Mucosa of rectum (tissue), 2 donors: ENCODE data around the gene ZFHX3.
"Not testable (repeated sequence)": the region's sequence is repeated elsewhere in the genome, so short reads cannot be mapped to it uniquely, and the experiment has no call there.

Experiments used
- H3K27ac ChIP-seq, 2 donors: one replicate each; pipeline ENCODE4 v1.7.0; 2013; ENCODE audit warnings: inconsistent platforms in 2 of 2, low read depth in 2 of 2, low read length in 2 of 2
- H3K27me3 ChIP-seq, 2 donors: one replicate each; pipeline ENCODE4 v1.7.0; 2013; ENCODE audit warnings: low read length in 2 of 2; ENCODE audit not compliant: control insufficient read depth in 2 of 2, insufficient read depth in 2 of 2
- H3K36me3 ChIP-seq, 2 donors: one replicate each; pipeline ENCODE4 v1.7.0; 2013; ENCODE audit warnings: low read length in 2 of 2; ENCODE audit not compliant: control insufficient read depth in 2 of 2, insufficient read depth in 2 of 2
- H3K4me1 ChIP-seq, 2 donors: one replicate each; pipeline ENCODE4 v1.7.0; 2013; ENCODE audit warnings: low read length in 2 of 2, mild to moderate bottlenecking in 1 of 2; ENCODE audit not compliant: control insufficient read depth in 2 of 2, insufficient read depth in 2 of 2
- H3K4me3 ChIP-seq, 2 donors: one replicate each; pipeline ENCODE4 v1.7.0; 2013; ENCODE audit warnings: low read length in 2 of 2
- H3K9ac ChIP-seq, 2 donors: one replicate each; pipeline ENCODE4 v1.7.0; 2013; ENCODE audit warnings: low read length in 2 of 2, low read depth in 1 of 2, mild to moderate bottlenecking in 1 of 2
- H3K9me3 ChIP-seq, 2 donors: one replicate each; pipeline ENCODE4 v1.7.0; 2013; ENCODE audit warnings: low read length in 2 of 2; ENCODE audit not compliant: control insufficient read depth in 2 of 2
- donor health status: healthy.
- donor health status: Normal muscosa, but diverticular disease.

ZFHX3 gene

DNA sequence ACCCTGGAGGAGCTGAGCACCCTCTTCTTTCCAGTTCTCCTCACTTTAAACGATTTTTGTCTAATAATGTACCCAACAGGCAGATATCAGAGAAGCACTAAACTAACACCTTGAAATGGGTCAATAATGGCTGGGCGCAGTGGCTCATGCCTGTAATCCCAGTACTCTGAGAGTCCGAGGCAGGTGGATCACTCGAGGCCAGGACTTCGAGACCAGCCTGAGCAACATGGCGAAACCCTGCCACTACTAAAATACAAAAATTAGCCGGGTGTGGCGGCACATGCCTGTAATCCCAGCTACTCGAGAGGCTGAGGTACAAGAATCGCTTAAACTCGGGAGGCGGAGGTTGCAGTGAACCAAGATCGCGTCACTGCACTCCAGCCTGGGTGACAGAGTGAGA is 57.4 kb downstream of the ZFHX3 start:
- no peaks in the 10 kb centered on the region for H3K9me3 ChIP-seq
- peak overlapping the region in 1 of 2 donors; percentile 54 for H3K27ac ChIP-seq
- H3K4me1 ChIP-seq, result peaks cover 11 to 16% of the 10 kb centered on the region in 2 donors
- peak overlapping the region in 1 of 2 donors; percentile 55 for H3K9ac ChIP-seq
- no peaks in the 10 kb centered on the region for H3K27me3 ChIP-seq
- H3K4me3 ChIP-seq, result no peak overlapping the region
- H3K36me3 ChIP-seq, result no peaks in the 10 kb centered on the region

DNA sequence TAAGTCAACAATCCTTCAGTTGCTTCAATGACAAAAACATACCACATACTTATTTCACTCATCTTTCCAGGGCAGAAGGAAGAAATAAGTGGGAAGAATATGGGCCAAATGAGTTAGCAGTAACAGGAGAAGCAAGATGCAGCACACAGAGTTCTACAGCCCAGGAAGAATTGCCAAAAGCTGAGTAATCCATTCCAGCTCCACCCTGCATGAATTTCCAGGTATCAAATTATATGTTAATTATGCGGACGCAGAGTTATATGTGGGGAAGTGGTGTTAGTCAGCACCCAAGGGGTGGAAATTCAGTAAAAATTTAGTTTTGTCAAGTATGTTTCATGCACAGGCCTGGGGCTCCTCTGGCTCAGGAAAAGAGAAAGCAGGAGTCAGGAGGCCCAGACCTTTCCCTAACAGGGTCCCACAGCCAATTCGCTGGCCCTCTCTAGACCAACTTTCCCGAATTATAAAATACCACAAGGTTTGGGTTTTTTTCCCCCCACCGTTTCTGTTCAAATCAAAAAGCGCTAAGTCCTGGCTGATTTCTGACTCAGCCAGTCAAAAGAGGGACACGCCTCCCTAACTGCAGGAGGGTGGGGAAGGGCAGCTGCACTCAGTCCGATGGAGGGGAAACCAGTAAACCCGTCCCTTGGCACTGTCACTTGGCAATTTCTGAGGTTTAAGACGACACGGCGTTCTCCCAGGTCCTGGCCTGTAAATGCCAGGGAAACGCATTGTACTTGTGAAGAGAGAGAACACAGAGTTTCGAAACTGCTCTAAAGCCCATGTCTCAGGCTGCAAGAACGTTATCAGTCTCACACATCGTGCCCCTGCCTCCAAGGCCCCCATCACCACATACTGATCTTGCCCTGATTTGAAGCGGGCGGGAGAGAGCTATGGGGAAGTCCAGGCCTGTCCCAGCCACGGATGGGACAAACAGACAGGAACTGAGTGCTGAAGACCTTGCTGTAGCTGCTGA is 58.1 kb downstream of the ZFHX3 start:
- H3K9ac ChIP-seq, result peak overlapping the region; percentile 42 to 55
- peak overlapping the region in 1 of 2 donors; percentile 34 for H3K4me3 ChIP-seq
- H3K27ac ChIP-seq, result peak overlapping the region; percentile 44 to 54
- H3K9me3 ChIP-seq, result no peaks in the 10 kb centered on the region
- H3K4me1 ChIP-seq, result peaks cover 11 to 16% of the 10 kb centered on the region in 2 donors
- no peaks in the 10 kb centered on the region for H3K27me3 ChIP-seq
- no peaks in the 10 kb centered on the region for H3K36me3 ChIP-seq

DNA sequence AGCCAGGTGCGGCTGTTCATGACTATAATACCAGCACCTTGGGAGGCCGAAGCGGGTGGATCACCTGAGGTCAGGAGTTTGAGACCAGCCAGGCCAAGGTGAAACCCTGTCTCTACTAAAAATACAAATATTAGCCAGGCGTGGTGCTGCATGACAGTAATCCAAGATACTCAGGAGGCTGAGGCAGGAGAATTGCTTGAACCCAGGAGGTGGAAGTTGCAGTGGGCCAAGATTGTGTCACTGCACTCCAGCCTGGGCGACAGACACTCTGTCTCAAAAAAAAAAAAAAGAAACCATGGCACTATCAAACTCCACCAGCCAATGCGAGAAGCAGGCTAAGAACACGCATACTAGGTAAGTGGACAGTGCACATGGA is 58.7 kb downstream of the ZFHX3 start:
- peaks cover 11 to 16% of the 10 kb centered on the region in 2 donors for H3K4me1 ChIP-seq
- not testable (repeated sequence) for H3K4me3 ChIP-seq, H3K9me3 ChIP-seq, H3K36me3 ChIP-seq, H3K27me3 ChIP-seq
- peak overlapping the region in 1 of 2 donors; percentile 55 for H3K9ac ChIP-seq
- H3K27ac ChIP-seq, result peak overlapping the region in 1 of 2 donors; percentile 54

DNA sequence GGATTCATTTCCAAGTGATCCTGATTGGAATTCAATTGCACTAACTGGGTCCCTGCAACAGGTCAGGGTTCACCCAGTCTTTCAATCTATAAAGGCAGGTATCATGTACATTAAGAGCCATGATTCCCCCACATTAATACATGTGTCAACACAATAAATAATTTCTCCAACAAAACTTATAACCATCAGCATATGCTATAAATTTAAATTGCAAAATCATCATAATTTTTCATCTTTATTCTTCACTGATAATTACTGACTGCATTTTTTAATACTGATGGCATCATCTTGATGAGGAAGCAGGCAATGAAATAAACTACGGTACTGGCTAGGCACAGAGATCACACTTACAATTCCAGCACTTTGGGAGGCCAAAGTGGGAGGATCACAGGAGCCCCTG is 59.4 kb downstream of the ZFHX3 start:
- no peak overlapping the region for H3K9ac ChIP-seq
- peaks cover 11 to 16% of the 10 kb centered on the region in 2 donors for H3K4me1 ChIP-seq
- H3K27ac ChIP-seq, result no peak overlapping the region

DNA sequence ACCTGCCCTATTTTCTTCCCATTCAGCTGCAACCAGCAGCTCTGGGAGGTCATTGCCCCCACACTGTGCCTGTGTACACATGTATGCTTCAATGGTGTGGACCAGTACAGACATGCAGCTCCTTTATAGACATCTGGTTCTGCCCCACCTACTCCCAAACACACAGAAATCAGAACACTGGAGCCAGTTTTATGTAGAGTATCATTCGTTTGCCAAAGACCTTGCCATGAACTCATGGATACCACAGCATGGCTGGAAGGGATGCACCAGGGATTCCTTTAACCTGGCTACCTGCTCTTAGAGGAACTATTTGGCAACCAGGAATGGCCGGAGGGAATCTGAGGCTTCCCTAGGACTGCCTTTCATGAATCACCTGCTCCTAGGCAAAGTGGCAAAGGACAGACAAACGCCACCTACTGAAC is 60.4 kb downstream of the ZFHX3 start:
- H3K27me3 ChIP-seq, result no peaks in the 10 kb centered on the region
- H3K27ac ChIP-seq, result no peak overlapping the region
- H3K4me3 ChIP-seq, result no peak overlapping the region
- H3K9me3 ChIP-seq, result no peaks in the 10 kb centered on the region
- no peaks in the 10 kb centered on the region for H3K36me3 ChIP-seq
- peaks cover 11 to 16% of the 10 kb centered on the region in 2 donors for H3K4me1 ChIP-seq
- no peak overlapping the region for H3K9ac ChIP-seq

More for the DNA sequence above, 59.4 kb downstream of the ZFHX3 start:
- no peaks in the 10 kb centered on the region for H3K27me3 ChIP-seq
- H3K4me3 ChIP-seq, result no peak overlapping the region
- no peaks in the 10 kb centered on the region for H3K36me3 ChIP-seq
- H3K9me3 ChIP-seq, result no peaks in the 10 kb centered on the region

DNA sequence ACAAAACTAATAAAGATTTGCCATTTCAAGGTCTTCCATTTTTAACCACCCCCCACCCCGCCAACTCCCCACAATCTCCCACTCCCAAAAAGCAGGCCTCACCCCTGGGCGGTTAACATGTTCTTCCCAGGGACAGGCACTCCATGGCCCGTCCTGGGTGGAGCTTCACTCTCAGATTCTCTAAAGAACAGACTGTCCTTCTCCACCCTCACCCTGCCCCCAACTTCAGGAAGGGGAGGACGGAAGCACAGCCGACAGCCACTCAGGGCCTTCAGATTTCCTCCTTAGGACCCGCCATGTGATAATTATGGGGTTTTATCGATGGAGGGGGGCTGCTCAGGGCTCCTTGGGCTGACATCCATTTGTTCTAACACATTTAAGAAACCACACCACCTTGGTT is 61.9 kb downstream of the ZFHX3 start:
- no peak overlapping the region for H3K4me3 ChIP-seq
- peak overlapping the region in 1 of 2 donors; percentile 8 for H3K9ac ChIP-seq
- no peaks in the 10 kb centered on the region for H3K36me3 ChIP-seq
- H3K27me3 ChIP-seq, result no peaks in the 10 kb centered on the region
- peak overlapping the region; percentile 45 to 72 for H3K27ac ChIP-seq
- H3K4me1 ChIP-seq, result peaks cover 11 to 16% of the 10 kb centered on the region in 2 donors
- H3K9me3 ChIP-seq, result no peaks in the 10 kb centered on the region

DNA sequence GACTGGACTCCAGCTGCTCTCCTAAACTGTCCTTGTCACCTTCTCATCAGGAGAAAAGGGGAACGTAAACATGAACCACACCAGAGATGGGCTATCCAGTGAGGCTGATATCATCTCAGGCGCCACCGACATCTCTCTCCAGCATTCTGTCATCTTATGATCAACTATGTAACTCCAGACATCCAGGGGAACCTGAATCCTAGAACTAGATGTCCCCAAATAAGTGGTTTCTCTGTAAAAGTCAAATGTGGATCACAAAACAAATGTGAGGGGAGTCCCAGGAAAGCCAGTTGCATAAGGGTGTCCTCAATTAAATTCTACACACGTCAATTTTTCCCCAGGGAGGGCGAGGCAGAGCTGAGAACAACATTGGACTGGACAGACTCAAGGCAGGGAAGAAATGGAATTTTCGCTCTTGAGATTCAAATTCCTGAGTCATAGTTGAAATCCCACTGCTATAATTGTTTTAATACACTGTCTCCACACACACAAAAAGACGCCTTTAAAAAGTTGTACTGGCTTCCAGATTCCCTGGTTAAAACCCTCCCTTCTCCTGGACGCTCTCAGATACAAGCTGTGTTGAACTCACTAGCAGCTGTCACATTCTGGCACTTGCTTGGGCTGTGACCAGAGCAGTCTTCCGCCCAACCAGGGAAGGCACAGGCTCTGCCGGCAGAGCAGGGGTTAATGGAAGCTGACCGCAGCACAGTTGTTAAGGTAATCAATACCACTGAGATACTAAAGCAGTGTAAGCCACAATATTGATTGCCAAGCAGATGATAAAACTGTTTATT is 62.6 kb downstream of the ZFHX3 start:
- Histone ChIP-seq H3K27me3 (no peaks in the 10 kb centered on the region), H3K4me1 (peaks cover 9 to 14% of the 10 kb centered on the region in 2 donors), H3K27ac (peak overlapping the region; percentile 57 to 72), H3K36me3 (no peaks in the 10 kb centered on the region), H3K9ac (peak overlapping the region in 1 of 2 donors; percentile 8), H3K4me3 (no peak overlapping the region), H3K9me3 (no peaks in the 10 kb centered on the region)

DNA sequence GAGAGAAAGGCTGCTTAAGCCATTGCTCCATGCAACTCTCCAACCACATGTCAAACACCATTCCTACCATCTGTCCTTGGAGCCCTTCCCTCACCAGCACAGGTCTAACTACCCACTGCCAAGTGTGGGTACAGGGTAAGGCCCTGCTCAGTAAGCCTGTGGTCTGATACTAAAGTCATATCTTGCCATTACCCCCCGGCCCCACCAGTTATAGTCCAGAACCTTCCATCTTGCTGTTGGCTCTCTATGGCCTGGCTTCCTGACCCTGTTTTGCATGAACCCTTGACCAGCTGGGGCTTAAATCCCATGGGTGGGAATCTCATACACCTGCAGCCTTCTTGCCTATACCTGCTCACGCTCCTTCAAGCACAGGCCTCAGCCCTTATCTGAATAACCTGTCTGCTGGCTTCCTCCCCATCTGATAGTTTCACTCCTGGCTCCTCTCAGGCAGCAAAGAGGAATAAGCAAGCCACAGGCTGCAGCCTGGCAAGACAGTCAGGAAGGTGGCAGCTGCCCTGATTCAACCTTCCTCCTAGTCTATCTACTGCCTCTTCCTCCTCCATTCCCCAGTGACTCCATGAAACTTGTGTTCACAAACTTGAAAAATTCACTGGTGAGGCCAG is 64.1 kb downstream of the ZFHX3 start:
- no peak overlapping the region for H3K27ac ChIP-seq
- H3K9me3 ChIP-seq, result no peaks in the 10 kb centered on the region
- no peaks in the 10 kb centered on the region for H3K27me3 ChIP-seq
- no peak overlapping the region for H3K9ac ChIP-seq
- no peaks in the 10 kb centered on the region for H3K36me3 ChIP-seq
- H3K4me3 ChIP-seq, result no peak overlapping the region
- H3K4me1 ChIP-seq, result peaks cover 0 to 5% of the 10 kb centered on the region in 2 donors

DNA sequence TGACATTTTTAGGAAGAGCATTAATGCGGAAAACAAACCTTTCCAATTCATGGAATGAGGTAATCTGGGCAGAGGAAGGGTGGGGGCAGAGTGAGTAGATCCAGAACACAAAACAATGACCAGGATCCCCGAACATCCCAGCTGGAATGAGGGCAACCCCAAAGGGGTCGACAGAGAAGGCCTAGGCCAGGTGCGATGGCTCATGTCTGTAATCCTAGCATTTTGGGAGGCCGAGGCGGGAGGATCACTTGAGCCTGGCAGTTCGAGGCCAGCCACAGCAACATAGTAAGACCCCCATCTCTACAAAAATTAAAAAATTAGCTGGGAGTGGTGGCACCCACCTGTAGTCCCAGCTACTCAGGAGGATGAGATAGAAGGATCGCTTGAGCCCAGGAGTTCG is 64.7 kb downstream of the ZFHX3 start:
- no peaks in the 10 kb centered on the region for H3K9me3 ChIP-seq
- H3K36me3 ChIP-seq, result no peaks in the 10 kb centered on the region
- H3K9ac ChIP-seq, result no peak overlapping the region
- H3K4me3 ChIP-seq, result no peak overlapping the region
- H3K27ac ChIP-seq, result no peak overlapping the region
- peaks cover 0 to 5% of the 10 kb centered on the region in 2 donors for H3K4me1 ChIP-seq
- no peaks in the 10 kb centered on the region for H3K27me3 ChIP-seq
